GM18508 (cell line): ENCODE results near the gene ITGB5.
"Not testable (repeated sequence)": the region's sequence is repeated elsewhere in the genome, so short reads cannot be mapped to it uniquely, and the experiment has no call there.

Experiments used
- ATAC-seq: cut with Tn5 transposase; IDR thresholded peaks from one replicate; pipeline ENCODE4 v1.9.1; 2021; ENCODE audit warnings: moderate number of reproducible peaks; ENCODE audit not compliant: insufficient read depth, unreplicated experiment

ITGB5 gene

DNA sequence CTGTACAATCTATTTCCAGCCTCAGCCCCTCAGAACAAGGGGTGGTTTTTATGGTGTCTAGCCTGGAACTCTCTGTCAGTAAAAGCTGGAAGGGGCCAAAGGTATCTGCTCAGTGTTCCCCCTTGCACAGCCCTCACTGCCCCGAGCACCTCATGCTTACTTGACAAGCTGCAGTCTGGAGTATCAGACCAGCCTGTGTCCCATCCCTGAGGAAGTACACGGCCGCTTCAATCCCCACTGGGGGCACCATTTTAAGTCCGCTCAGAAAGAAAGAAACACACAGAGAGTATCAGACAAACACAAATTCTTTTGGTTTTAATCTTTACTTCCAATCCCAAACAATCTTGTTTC is 124.5 kb downstream of the ITGB5 start:
- ATAC-seq = no peak

DNA sequence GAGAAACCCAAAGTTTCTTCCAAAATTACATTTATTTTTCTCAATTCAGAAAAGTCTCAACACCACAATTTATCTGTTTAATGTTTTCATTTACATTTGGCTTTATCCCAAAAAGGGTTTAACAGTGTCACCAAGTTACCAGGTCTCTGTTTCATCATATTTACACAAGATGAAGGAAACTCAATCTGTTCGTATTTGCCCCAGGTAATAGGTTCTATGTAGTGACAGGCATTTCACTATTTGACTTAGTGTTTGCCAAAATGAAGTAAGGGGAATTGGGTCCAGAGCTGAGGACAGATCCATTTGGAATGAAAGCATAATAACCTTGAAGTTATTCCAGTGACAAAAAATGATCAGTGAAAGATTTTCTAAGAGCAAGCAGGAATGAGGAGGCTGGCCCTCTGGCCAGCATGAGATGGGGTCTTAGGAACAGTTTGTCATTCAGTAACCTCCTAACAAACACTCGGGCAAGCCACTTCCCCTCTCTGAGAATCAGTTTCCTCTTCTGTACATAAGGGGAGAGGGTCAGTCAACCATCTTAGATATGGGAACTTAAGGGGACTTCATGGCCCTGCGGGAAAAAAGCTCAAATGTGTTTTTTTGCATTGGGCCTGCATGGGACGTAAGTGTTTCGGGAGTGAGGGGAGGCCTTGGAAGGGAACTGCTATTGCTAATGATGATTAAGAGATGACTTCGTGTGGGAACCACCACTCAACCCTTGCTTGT is 125.1 kb downstream of the ITGB5 start:
- ATAC-seq = no peak

DNA sequence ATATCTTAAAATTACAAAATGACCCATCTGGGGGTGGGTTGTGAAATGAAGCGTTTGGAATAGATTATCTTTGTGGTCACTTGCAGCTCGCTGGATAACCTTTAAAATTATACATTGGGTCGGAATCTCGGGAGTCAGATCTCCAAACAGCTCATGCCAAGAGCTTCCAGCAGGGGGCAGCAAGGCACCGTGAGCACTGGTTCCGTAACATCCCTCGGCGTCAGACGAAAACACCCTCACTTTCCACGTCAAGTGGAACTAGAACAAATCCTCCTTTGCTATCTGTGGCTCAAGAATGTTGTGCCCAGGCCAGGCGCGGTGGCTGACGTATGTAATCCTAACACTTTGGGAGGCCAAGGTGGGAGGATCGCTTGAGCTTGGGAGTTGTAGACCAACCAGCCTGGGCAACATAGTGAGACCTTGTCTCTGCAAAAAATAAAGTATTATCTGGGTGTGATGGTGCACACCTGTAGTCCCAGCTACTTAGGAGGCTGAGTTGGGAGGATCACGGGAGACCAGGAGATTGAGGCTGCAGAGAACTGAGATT is 125.8 kb downstream of the ITGB5 start:
- no peak for ATAC-seq

GRCh38 chr3:124760601-124761000 is 126.6 kb downstream of the ITGB5 start:
- ATAC-seq = no peak

DNA sequence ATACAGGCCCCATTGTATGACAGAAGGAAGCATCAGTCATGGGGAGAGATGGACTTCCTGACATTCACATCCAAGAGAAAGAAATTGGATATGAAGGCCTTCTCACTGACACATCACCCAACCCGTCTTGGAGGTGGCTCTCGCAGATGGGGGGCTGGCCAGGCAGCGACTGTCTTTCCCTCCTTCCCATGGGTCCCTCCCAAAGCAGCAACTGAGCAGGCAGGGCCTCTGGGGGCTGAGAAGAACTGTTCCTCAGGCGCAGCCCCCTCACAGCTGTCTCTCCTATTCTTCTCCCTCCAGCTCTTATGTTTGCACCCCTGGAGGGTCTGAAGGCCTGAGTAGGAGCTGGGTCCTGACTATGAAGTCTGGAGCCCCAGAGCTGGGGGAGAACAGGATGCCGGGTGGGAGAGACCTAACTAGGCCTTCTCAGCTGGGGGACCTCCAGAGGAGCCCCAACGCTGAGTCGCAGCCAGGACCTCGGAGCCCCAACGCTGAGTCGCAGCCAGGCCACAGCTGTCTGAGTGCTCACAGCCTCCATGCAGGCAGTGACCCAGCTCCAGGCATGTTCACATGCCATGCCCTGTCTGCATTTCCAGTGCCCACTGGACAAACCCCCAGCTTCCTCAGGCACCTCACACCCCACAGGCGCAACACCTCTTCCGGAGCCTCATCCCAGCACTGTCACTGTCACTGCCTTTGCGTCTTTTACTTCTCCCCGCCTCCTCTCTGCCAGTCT is 127.3 kb downstream of the ITGB5 start:
- ATAC-seq = no peak

- no peak for ATAC-seq
Measured at GRCh38 chr3:124758851-124759635, 128.1 kb downstream of the ITGB5 start.

DNA sequence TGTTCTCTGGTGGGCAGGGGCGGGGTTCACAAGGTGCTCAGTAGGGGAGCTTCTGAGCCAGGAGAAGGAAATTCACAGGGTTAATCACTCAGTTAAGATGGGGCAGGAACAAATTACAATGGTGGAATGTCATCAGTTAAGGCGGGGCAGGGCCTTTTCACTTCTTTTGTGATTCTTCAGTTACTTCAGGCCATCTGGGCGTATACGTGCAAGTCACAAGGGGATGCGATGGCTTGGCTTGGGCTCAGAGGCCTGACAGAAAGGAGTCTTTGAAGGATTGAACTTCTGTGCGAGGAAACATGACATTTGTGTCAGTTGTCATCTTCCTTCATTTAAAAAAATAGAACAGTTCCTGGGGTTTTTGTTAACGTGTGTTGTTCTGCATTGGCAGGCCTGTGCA is 129.2 kb downstream of the ITGB5 start:
- ATAC-seq = not testable (repeated sequence)

GRCh38 chr3:124752051-124752450 is 135.1 kb downstream of the ITGB5 start:
- ATAC-seq = no peak

DNA sequence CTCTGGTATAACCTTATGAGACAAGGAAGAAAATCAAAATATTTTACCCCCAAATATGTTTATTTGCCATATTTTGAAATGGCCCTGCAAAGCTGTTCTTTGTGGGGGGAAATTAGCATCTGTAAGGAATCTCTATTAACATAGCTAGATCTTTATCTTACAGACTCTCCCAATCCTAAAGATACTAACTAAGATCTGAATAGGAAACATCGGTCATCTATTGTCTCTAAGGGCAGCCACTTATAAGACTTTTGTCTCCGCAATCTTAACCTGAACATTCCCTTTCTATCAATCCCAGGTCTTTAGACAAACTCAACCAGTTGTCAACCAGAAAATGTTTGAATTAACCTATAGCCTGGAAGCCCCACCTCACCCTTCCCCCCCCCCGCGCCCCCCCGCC is 135.7 kb downstream of the ITGB5 start:
- ATAC-seq = no peak

- not testable (repeated sequence) for ATAC-seq
Measured at GRCh38 chr3:124749877-124750276, 137.3 kb downstream of the ITGB5 start.

GRCh38 chr3:124748560-124749198 is 138.5 kb downstream of the ITGB5 start:
- ATAC-seq = no peak

- ATAC-seq = no peak
Measured at GRCh38 chr3:124747111-124747981, 139.8 kb downstream of the ITGB5 start.

DNA sequence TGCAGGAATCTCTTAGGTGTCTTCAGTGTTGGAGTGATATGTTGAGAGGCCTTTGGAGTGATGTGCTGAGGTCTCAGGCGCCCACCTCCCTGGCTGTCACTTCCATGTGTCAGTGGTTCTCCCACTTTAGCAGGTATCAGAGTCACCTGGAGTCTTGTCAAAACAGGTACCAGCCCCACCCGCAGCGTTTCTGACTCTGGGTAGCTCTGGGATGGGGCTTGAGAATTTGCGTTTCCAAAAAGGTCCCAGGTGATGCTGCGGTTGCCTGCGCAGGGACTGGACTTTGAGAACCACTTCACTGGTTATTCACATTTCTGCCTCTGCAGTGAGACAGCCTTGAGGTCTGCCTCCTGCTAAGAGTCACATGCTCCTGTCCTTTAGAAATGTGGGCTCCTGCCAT is 141.4 kb downstream of the ITGB5 start:
- ATAC-seq = no peak

DNA sequence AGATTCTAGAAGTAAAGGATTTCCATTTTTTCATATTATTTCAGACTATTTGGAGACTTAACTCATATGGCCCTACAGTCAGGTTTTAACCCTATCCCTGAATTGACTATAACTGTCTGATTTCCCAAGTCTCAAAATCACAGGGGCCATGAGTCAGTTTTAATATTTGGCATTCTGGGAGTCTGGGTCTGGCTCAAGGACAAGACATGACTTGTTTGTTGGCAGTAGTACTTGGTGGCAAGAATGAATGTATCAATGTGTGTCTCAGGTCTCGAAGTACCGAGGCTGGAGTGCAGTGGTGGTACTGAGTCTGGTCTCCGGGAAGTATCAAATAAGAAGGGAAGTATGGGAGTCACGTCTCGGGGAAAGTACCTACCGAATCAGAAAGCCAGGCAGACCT is 146.1 kb downstream of the ITGB5 start:
- ATAC-seq = no peak

DNA sequence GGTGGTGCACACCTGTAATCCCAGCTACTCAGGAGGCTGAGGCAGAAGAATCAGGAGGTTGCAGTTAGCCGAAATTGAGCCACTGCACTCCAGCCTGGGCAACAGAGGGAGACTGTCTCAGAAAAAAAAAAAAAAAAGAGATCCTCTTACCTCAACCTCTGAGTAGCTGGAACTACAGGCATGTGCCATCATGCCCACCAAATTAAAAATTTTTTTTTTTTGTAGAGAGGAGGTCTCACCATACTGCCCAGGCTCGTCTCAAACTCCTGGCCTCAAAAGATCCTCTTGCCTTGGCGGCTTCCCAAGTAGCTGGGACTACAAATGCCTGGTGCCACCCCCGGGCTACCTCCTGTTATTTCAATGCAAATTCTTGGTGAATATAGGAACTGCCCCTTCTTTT is 155.4 kb downstream of the ITGB5 start:
- no peak for ATAC-seq

GRCh38 chr3:124730941-124731297 is 156.2 kb downstream of the ITGB5 start:
- ATAC-seq = no peak

DNA sequence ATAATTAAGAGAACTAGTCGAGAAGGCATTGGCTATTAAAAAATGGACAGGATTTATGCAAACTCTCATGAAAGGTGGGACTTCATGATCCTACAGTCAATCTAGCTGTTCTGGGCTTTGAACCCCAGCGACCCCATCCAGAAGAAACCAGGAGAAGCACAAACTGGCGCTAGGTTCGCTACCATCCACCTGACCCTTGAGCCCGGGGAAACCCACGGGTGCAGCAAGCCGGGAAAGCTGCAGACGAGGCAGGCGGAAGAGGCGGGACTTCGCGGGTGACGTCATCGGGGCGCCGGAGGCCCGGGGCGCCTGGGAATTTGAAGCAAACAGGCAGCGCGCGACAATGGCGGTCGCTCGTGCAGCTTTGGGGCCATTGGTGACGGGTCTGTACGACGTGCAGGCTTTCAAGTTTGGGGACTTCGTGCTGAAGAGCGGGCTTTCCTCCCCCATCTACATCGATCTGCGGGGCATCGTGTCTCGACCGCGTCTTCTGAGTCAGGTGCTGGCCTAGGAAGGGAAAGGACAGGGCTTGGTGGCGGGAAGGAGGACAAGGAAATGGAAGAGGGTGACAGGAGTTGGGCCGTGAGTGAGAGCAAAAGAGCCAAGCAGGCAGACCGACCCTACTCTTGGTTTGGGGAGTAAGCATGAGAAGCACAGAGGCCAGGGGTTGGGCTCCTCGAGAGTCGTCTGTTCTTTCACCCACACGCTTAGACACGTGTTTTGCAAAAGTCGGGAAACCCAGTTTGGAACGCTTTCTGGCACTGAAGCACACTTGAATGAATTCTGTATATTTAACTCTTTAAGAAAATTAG is 156.8 kb downstream of the ITGB5 start, which contains the start of gene UMPS:
Gene UMPS (plus strand): TSS at position 324 of the 812 bp plus-strand sequence. CDS start 20 bp downstream, at position 344.
- ATAC-seq = peak; percentile 61

- no peak for ATAC-seq
Measured at GRCh38 chr3:124722589-124722988, 164.6 kb downstream of the ITGB5 start.
